Astrocyte of the cerebellum (primary cell): Measurements from ENCODE around the gene SLC22A8.

Source experiments
- DNase-seq: peaks from one replicate; pipeline ENCODE4 v3.0.0-alpha.2; 2011; ENCODE audit warnings: low read depth
- H3K4me3 ChIP-seq: 2 replicates; pipeline ENCODE4 v1.5.1; 2011; ENCODE audit warnings: mild to moderate bottlenecking, low read depth, low read length, moderate library complexity
- CTCF ChIP-seq: IDR thresholded peaks from 2 replicates; pipeline ENCODE4 v1.5.1; 2012; ENCODE audit warnings: low read length, low read depth, moderate library complexity, mild to moderate bottlenecking; ENCODE audit errors: missing control alignments
- in situ Hi-C: cut with HindIII; loops from 2 replicates; pipeline ENCODE4 v1.10.0; 2017; ENCODE audit warnings: low sequenced_read_pairs

Gene SLC22A8

GRCh38 chr11:63022441-63022840, 6.8 kb upstream of the SLC22A8 start:
- in situ Hi-C loops = no loop called here
- no peak for DNase-seq
- H3K4me3 ChIP-seq = no peak overlapping the region
- TF ChIP-seq CTCF = no peak

GRCh38 chr11:63020671-63021291, 5.1 kb upstream of the SLC22A8 start:
- no peak overlapping the region for H3K4me3 ChIP-seq
- TF ChIP-seq CTCF = peak; percentile 38
- in situ Hi-C loops = no loop called here
- DNase-seq = no peak

GRCh38 chr11:63019506-63019905, 3.9 kb upstream of the SLC22A8 start:
- no peak for DNase-seq
- H3K4me3 ChIP-seq = no peak overlapping the region
- in situ Hi-C loops = no loop called here
- TF ChIP-seq CTCF = no peak

GRCh38 chr11:63017306-63017974, 1.8 kb upstream of the SLC22A8 start:
- no peak for TF ChIP-seq CTCF
- in situ Hi-C loops = no loop called here
- no peak overlapping the region for H3K4me3 ChIP-seq
- DNase-seq = no peak

- DNase-seq = no peak
- in situ Hi-C loops = no loop called here
- no peak overlapping the region for H3K4me3 ChIP-seq
These were observed 1.1 kb downstream of the SLC22A8 start for GRCh38 chr11:63014408-63015055.

GRCh38 chr11:63012839-63013238, 2.8 kb downstream of the SLC22A8 start:
- in situ Hi-C loops = no loop called here
- TF ChIP-seq CTCF = no peak

More at GRCh38 chr11:63014408-63015055, 1.1 kb downstream of the SLC22A8 start:
- TF ChIP-seq CTCF = no peak

More at GRCh38 chr11:63012839-63013238, 2.8 kb downstream of the SLC22A8 start:
- DNase-seq = no peak
- no peak overlapping the region for H3K4me3 ChIP-seq
